Stimulated activated CD8-positive, alpha-beta memory T cell treated with anti-CD3 and anti-CD28 coated beads, Interleukin-12 subunit alpha, Interleukin-12 subunit beta, amount 100 ng/mL, for 24 hours (primary cell): ENCODE measurements around the gene MYBPC3.
"Not testable (repeated sequence)": the region's sequence is repeated elsewhere in the genome, so short reads cannot be mapped to it uniquely, and the experiment has no call there.

ENCODE experiments used
- DNase-seq: peaks from one replicate; pipeline ENCODE4 v3.0.0-alpha.2; 2020; ENCODE audit errors: extremely low read depth

The MYBPC3 gene

DNA sequence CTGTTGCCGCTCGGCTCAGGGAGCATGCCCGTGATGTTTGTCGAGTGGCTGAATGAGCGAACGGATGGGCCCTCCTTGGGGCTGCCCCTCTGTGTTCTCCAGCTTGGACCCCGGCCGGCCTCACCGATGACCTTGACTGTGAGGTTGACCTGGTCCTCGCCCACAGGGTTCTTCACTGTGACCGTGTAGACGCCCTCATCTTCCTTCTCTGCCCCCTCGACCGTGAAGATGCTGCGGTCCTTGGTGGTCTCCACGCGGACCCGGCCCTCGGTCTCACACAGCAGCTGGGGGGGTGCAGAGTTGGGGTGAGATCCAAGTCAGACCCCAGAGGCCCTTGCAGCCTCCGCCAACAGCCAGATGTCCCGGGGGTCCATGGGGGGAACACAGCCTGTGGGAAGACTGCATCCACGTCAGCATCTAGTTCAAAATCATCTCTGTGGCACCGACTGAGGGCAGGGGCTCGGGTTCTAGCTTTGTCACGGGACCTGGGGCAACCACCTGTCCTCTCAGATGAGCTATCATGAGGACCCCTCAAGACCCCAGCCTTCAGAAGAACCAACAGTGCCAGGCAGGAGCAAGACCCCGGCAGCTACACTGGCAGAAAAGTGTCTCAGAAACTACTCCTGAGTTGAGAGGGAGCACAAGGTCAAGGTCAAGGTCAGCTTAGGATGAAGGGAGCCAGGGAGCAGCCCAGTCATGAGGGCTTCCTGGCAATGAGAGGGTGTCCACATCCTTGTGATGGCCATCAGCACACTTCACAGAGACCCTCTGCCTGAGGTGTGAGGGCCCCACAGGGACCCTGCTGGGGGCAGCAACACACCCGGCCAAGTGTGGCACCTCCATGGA, 13.9 kb downstream of the MYBPC3 start:
- DNase-seq: no peak

DNA sequence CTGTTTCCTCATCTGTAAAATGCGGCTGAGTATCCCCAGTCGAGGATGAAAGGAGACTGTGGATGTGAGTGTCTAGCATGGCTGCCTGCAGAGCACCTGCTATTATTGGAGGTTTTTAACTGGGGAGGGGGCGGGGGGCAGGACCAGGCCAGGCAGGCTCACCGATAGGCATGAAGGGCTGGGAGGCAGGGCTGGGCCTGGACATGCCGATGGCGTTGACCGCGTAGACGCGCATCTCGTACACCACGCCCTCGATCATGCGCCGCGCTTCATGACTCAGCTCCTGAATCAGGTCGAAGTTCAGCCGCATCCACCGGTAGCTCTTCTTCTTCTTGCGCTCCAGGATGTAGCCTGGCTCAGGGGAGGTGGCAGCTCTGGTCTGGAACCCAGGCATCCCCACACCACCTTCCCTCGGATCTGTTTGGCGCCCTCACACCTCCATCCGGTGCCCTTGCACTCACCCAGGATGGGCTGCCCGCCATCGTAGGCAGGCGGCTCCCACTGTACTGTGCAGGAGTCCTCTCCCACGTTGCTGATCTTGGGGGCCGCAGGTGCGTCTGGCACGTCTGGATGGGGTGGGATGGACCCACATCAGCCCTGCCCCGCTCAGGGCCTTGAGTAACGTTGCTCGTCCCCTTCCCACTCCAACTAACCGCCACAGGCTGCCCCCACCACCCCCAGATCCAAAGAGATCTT, 15.1 kb downstream of the MYBPC3 start:
- no peak for DNase-seq

- no peak for DNase-seq
Measured at GRCh38 chr11:47336595-47336994, 15.9 kb downstream of the MYBPC3 start.

GRCh38 chr11:47335733-47336132, 16.8 kb downstream of the MYBPC3 start:
- DNase-seq: no peak

GRCh38 chr11:47334699-47335411, 17.6 kb downstream of the MYBPC3 start:
- not testable (repeated sequence) for DNase-seq

DNA sequence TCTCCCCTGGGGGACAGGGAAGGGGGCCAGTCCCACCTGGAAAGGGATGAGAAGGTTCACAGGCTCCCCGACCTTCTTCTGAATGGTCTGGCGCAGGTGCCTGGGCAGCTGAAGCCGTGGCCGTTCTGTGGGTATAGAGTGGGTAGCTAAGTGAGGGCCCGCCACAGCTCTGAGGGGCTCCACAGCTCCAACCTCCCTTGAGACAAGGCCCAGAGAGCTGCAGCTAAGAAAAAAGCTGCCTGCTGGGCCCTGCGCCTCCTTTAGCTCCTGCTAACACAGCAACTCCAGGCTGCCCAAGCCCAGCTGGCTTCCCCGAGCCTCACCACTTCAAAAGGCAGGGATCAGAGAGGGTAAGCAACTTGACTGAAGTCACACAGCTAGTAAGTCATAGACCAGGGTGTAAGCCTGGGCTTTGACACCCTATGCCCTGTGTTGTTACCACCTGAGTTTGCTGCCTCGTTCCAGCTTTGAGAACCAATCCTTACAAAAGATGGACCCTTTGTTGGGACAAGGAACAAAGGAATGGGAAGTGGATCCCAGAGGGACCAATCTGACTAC, 18.5 kb downstream of the MYBPC3 start:
- DNase-seq: no peak

DNA sequence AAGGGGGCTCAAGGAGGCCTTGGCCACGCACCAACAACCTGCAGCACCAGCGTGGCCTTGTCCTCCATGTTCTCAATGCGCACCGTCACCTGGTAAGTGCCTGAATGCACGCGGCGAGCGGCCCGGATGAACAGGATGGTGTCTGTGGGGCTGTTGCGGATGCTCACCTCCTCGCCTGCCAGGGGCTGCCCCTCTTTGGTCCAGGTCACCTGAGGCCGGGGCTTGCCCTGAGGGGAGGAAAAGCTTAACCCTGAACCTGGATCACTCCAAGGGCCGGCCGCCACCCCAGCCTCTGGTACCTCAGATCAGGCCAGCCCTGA, 19.0 kb downstream of the MYBPC3 start:
- DNase-seq: no peak

GRCh38 chr11:47332791-47333525, 19.5 kb downstream of the MYBPC3 start:
- no peak for DNase-seq

- DNase-seq: no peak
Measured at GRCh38 chr11:47332303-47332711, 20.2 kb downstream of the MYBPC3 start.

GRCh38 chr11:47331454-47332302, 20.8 kb downstream of the MYBPC3 start:
- DNase-seq: no peak

GRCh38 chr11:47329987-47330931, 22.2 kb downstream of the MYBPC3 start:
- no peak for DNase-seq

DNA sequence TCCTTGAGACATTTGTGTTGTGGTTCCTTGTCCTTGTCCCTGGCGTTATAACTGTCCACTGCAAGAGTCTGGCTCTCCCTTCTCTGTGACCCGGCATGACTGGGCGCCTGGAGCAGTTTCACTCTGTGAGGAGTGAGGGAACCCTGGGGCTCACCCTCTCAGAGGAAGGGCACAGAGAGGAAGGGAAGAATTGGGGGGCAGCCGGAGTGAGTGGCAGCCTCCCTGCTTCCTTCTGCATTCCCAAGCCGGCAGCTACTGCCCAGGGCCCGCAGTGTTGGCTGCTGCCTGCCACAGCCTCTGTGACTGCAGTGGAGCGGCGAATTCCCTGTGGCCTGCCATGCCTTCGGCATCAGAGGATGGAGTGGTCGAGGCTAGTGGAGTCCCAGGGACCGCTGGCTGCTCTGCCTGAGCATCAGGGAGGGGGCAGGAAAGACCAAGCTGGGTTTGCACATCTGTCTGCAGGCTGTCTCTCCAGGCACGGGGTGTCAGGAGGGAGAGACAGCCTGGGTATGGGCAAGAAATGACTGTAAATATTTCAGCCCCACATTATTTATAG, 23.0 kb downstream of the MYBPC3 start:
- no peak for DNase-seq

DNA sequence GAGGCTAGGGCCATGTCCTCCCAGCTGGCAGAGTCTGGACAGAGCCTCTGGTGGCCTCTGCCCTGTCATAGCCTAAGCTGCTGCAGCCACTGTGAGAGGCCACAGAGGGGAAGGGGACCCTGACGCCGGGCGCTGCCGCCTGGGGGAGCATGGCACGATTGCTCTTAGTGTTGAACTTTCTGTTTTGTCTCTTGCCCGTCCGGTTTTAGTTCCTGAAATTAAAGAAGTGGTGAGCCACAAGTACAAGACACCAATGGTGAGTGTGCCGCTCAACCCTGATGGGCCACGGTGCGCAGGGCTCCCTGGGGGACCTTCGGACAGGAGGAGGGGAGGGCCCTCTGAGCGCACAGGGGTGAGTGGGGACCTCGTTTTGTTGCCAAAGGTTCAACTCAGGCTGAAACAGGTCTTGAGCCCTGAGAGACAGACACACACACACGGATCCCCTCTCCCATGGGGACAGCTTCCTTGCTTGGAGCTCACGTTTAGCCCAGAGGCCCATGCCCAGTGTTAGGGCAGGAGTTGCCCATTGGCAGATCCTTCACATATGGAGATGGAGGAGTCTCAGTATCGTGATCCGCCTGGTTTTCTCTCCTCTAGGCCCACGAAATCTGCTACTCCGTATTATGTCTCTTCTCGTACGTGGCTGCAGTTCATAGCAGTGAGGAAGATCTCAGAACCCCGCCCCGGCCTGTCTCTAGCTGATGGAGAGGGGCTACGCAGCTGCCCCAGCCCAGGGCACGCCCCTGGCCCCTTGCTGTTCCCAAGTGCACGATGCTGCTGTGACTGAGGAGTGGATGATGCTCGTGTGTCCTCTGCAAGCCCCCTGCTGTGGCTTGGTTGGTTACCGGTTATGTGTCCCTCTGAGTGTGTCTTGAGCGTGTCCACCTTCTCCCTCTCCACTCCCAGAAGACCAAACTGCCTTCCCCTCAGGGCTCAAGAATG, 23.8 kb downstream of the MYBPC3 start:
- no peak for DNase-seq

- DNase-seq: no peak
Measured at GRCh38 chr11:47327949-47328348, 24.6 kb downstream of the MYBPC3 start.

GRCh38 chr11:47327025-47327424, 25.5 kb downstream of the MYBPC3 start:
- DNase-seq: no peak

GRCh38 chr11:47326198-47326597, 26.3 kb downstream of the MYBPC3 start:
- DNase-seq: no peak

GRCh38 chr11:47325271-47326041, 27.0 kb downstream of the MYBPC3 start:
- DNase-seq: no peak
